Ectodermal cell (in vitro differentiated cells): ENCODE data around the gene CDK17.

Experiments used
- H3K27ac ChIP-seq: 2 replicates; pipeline ENCODE4 v1.7.0; 2013; ENCODE audit warnings: mild to moderate bottlenecking, low read depth, low read length; ENCODE audit not compliant: insufficient read depth, poor library complexity, severe bottlenecking
- H3K27me3 ChIP-seq: 2 replicates; pipeline ENCODE4 v1.7.0; 2013; ENCODE audit warnings: mild to moderate bottlenecking, low read length; ENCODE audit not compliant: insufficient read depth, control insufficient read depth, poor library complexity, severe bottlenecking
- H3K36me3 ChIP-seq: one replicate; pipeline ENCODE4 v1.7.0; 2013; ENCODE audit warnings: low read length; ENCODE audit not compliant: control insufficient read depth, insufficient read depth
- H3K4me1 ChIP-seq: one replicate; pipeline ENCODE4 v1.7.0; 2013; ENCODE audit warnings: low read length; ENCODE audit not compliant: control insufficient read depth, insufficient read depth
- H3K4me3 ChIP-seq: 2 replicates; pipeline ENCODE4 v1.7.0; 2013; ENCODE audit warnings: low read depth, low read length, control low read depth; ENCODE audit not compliant: insufficient read depth
- H3K9me3 ChIP-seq: 2 replicates; pipeline ENCODE4 v1.7.0; 2013; ENCODE audit warnings: mild to moderate bottlenecking, low read length, moderate library complexity; ENCODE audit not compliant: control insufficient read depth
- WGBS, 2 experiments: methylation state at CpG; one replicate each; pipeline ENCODE4 v1.1.7; 2013; ENCODE audit warnings: missing lambda C conversion rate in 2 of 2; 5-methylcytosine and 5-hydroxymethylcytosine counted together

CDK17 gene

GRCh38 chr12:96246926-96247505, 153.2 kb downstream of the CDK17 start:
- WGBS, 2 experiments, result 95% methylated on average over 36 of the region's 36 CpGs

GRCh38 chr12:96244826-96245225, 155.4 kb downstream of the CDK17 start:
- WGBS, 2 experiments, result 91% methylated on average over 13 of the region's 13 CpGs
- Histone ChIP-seq H3K9me3 (no peaks in the 10 kb centered on the region), H3K27me3 (no peaks in the 10 kb centered on the region), H3K36me3 (no peaks in the 10 kb centered on the region), H3K4me1 (peaks cover 6% of the 10 kb centered on the region), H3K4me3 (no peak overlapping the region), H3K27ac (no peak overlapping the region)

More at GRCh38 chr12:96246926-96247505, 153.2 kb downstream of the CDK17 start:
- Histone ChIP-seq H3K27me3 (no peaks in the 10 kb centered on the region), H3K36me3 (no peaks in the 10 kb centered on the region), H3K9me3 (no peaks in the 10 kb centered on the region), H3K4me1 (peaks cover 6% of the 10 kb centered on the region), H3K4me3 (no peak overlapping the region), H3K27ac (no peak overlapping the region)

GRCh38 chr12:96242597-96242996, 157.6 kb downstream of the CDK17 start:
- no peak overlapping the region for H3K4me3 ChIP-seq
- no peaks in the 10 kb centered on the region for H3K4me1 ChIP-seq
- 89 to 92% methylated on average over 12 of the region's 12 CpGs for WGBS, 2 experiments
- no peak overlapping the region for H3K27ac ChIP-seq
- no peaks in the 10 kb centered on the region for H3K9me3 ChIP-seq
- H3K36me3 ChIP-seq, result no peaks in the 10 kb centered on the region
- H3K27me3 ChIP-seq, result no peaks in the 10 kb centered on the region

- Histone ChIP-seq H3K4me3 (no peak overlapping the region), H3K4me1 (no peaks in the 10 kb centered on the region), H3K27me3 (no peaks in the 10 kb centered on the region), H3K9me3 (no peaks in the 10 kb centered on the region), H3K27ac (no peak overlapping the region), H3K36me3 (no peaks in the 10 kb centered on the region)
- 92% methylated on average over 9 of the region's 9 CpGs for WGBS, 2 experiments
These were observed 158.4 kb downstream of the CDK17 start for GRCh38 chr12:96241846-96242256.

- H3K27ac ChIP-seq, result no peak overlapping the region
- no peaks in the 10 kb centered on the region for H3K9me3 ChIP-seq
- no peaks in the 10 kb centered on the region for H3K4me1 ChIP-seq
- H3K27me3 ChIP-seq, result no peaks in the 10 kb centered on the region
- H3K4me3 ChIP-seq, result no peak overlapping the region
- H3K36me3 ChIP-seq, result no peaks in the 10 kb centered on the region
- WGBS, 2 experiments, result 89 to 92% methylated on average over 4 of the region's 4 CpGs
These were observed 158.8 kb downstream of the CDK17 start for GRCh38 chr12:96241431-96241830.

GRCh38 chr12:96240656-96241055, 159.6 kb downstream of the CDK17 start:
- WGBS, 2 experiments, result 85 to 88% methylated on average over 11 of the region's 11 CpGs
- Histone ChIP-seq H3K36me3 (no peaks in the 10 kb centered on the region), H3K4me3 (no peak overlapping the region), H3K27me3 (no peaks in the 10 kb centered on the region), H3K4me1 (no peaks in the 10 kb centered on the region), H3K9me3 (no peaks in the 10 kb centered on the region), H3K27ac (no peak overlapping the region)

GRCh38 chr12:96239711-96240635, 160.3 kb downstream of the CDK17 start:
- Histone ChIP-seq H3K4me3 (no peak overlapping the region), H3K9me3 (no peaks in the 10 kb centered on the region), H3K4me1 (no peaks in the 10 kb centered on the region), H3K27me3 (no peaks in the 10 kb centered on the region), H3K27ac (no peak overlapping the region), H3K36me3 (no peaks in the 10 kb centered on the region)
- 89 to 93% methylated on average over 16 to 18 of the region's 18 CpGs for WGBS, 2 experiments

- H3K27me3 ChIP-seq, result no peaks in the 10 kb centered on the region
- no peak overlapping the region for H3K4me3 ChIP-seq
- no peaks in the 10 kb centered on the region for H3K9me3 ChIP-seq
- no peaks in the 10 kb centered on the region for H3K4me1 ChIP-seq
- no peak overlapping the region for H3K27ac ChIP-seq
- no peaks in the 10 kb centered on the region for H3K36me3 ChIP-seq
- WGBS, 2 experiments, result 93 to 96% methylated on average over 13 of the region's 13 CpGs
These were observed 161.7 kb downstream of the CDK17 start for GRCh38 chr12:96238336-96239047.

GRCh38 chr12:96237465-96238077, 162.7 kb downstream of the CDK17 start:
- no peak overlapping the region for H3K27ac ChIP-seq

GRCh38 chr12:96237035-96237434, 163.2 kb downstream of the CDK17 start:
- WGBS, 2 experiments, result 92 to 94% methylated on average over 7 of the region's 7 CpGs
- H3K27ac ChIP-seq, result no peak overlapping the region
- H3K9me3 ChIP-seq, result no peaks in the 10 kb centered on the region
- no peak overlapping the region for H3K4me3 ChIP-seq
- no peaks in the 10 kb centered on the region for H3K4me1 ChIP-seq
- H3K36me3 ChIP-seq, result no peaks in the 10 kb centered on the region
- no peaks in the 10 kb centered on the region for H3K27me3 ChIP-seq

More at GRCh38 chr12:96237465-96238077, 162.7 kb downstream of the CDK17 start:
- no peak overlapping the region for H3K4me3 ChIP-seq
- no peaks in the 10 kb centered on the region for H3K36me3 ChIP-seq
- no peaks in the 10 kb centered on the region for H3K4me1 ChIP-seq
- WGBS, 2 experiments, result 92 to 94% methylated on average over 9 of the region's 9 CpGs
- H3K27me3 ChIP-seq, result no peaks in the 10 kb centered on the region
- H3K9me3 ChIP-seq, result no peaks in the 10 kb centered on the region
